SK-N-SH (cell line): Measurements from ENCODE around the gene ATP1A1. TPM values are rescaled to one million over a fixed set of nuclear protein-coding genes. Genes with fewer than 3 reads are reported as not detected.

Experiments used
- CTCF ChIA-PET: fragments of 300-600, 350-600 bp; formaldehyde crosslinking; extraction: SDS; loops from one replicate; lab custom pipeline; 2021; lab: Yijun Ruan, JAX
- POLR2A ChIA-PET: fragments of 350-600 bp; sonication (Branson Sonifier 250); formaldehyde crosslinking; extraction: SDS; loops from one replicate; lab custom pipeline; 2020; ENCODE audit warnings: antibody characterized with exemption, inconsistent platforms; lab: Yijun Ruan, JAX
- DNase-seq: peaks from one replicate; pipeline ENCODE4 v3.0.0; 2012
- H2AFZ ChIP-seq: fragments of 200-600 bp; sonication (generic); 2 replicates; pipeline ENCODE4 v1.8.1; 2016; ENCODE audit warnings: antibody characterized with exemption, mild to moderate bottlenecking, low read depth
- H3F3A ChIP-seq: fragments of 200-600 bp; sonication (generic); replicated peaks from 2 replicates; pipeline ENCODE3; 2016; ENCODE audit warnings: antibody characterized with exemption, mild to moderate bottlenecking; ENCODE audit not compliant: insufficient read depth
- H3K27ac ChIP-seq, 2 experiments: fragments of 200-500 bp in 1 of 2; fragments of 200-600 bp in 1 of 2; sonication (Bioruptor generic) in 1 of 2; sonication (generic), shearing (Covaris generic) in 1 of 2; 2 replicates each; pipeline versions ENCODE4 v1.5.1 to v1.6.1; 2014 to 2016; ENCODE audit warnings: low read depth in 2 of 2, inconsistent platforms in 1 of 2, low read length in 1 of 2, mild to moderate bottlenecking in 1 of 2, mixed read lengths in 1 of 2
- H3K27me3 ChIP-seq: fragments of 200-600 bp; sonication (generic), shearing (Covaris generic); 2 replicates; pipeline ENCODE4 v1.6.1; 2016; ENCODE audit warnings: mixed run types; ENCODE audit not compliant: insufficient read depth
- H3K36me3 ChIP-seq, 2 experiments: fragments of 200-500 bp in 1 of 2; fragments of 200-600 bp in 1 of 2; sonication (Bioruptor generic) in 1 of 2; sonication (generic) in 1 of 2; replicated peaks in 1 of 2; 2 replicates each; pipeline versions ENCODE3 to v1.5.1; 2014 to 2016; ENCODE audit warnings: low read length in 1 of 2, mild to moderate bottlenecking in 1 of 2; ENCODE audit not compliant: insufficient read depth in 2 of 2, control insufficient read depth in 1 of 2
- H3K4me1 ChIP-seq, 2 experiments: fragments of 200-500 bp in 1 of 2; fragments of 200-600 bp in 1 of 2; sonication (Bioruptor generic) in 1 of 2; sonication (generic), shearing (Covaris generic) in 1 of 2; 2 replicates each; pipeline versions ENCODE4 v1.5.1 to v1.6.1; 2014 to 2016; ENCODE audit warnings: low read depth in 1 of 2, low read length in 1 of 2, mixed run types in 1 of 2; ENCODE audit not compliant: insufficient read depth in 2 of 2, control insufficient read depth in 1 of 2
- H3K4me2 ChIP-seq: fragments of 200-600 bp; sonication (generic), shearing (Covaris generic); 2 replicates; pipeline ENCODE4 v1.6.1; 2017; ENCODE audit warnings: mixed run types
- H3K4me3 ChIP-seq, 2 experiments: fragments of 200-500 bp in 1 of 2; fragments of 200-600 bp in 1 of 2; sonication (Bioruptor generic) in 1 of 2; sonication (generic), shearing (Covaris generic) in 1 of 2; 2 replicates each; pipeline versions ENCODE4 v1.5.1 to v1.8.1; 2014 to 2016; ENCODE audit warnings: low read depth in 2 of 2, inconsistent platforms in 1 of 2, low read length in 1 of 2, mild to moderate bottlenecking in 1 of 2, mixed read lengths in 1 of 2, moderate library complexity in 1 of 2
- H3K79me2 ChIP-seq: fragments of 200-600 bp; sonication (generic); 2 replicates; pipeline ENCODE4 v1.8.1; 2017; ENCODE audit warnings: mild to moderate bottlenecking; ENCODE audit not compliant: insufficient read depth
- H3K9ac ChIP-seq: fragments of 200-600 bp; sonication (generic); 2 replicates; pipeline ENCODE4 v1.6.1; 2017; ENCODE audit warnings: mixed run types
- H3K9me2 ChIP-seq: fragments of 200-600 bp; sonication (generic); 2 replicates; pipeline ENCODE4 v1.6.1; 2017; ENCODE audit warnings: mixed run types
- H3K9me3 ChIP-seq: fragments of 200-600 bp; sonication (generic); 2 replicates; pipeline ENCODE4 v1.6.1; 2017; ENCODE audit warnings: mixed run types, mild to moderate bottlenecking, moderate library complexity
- H4K20me1 ChIP-seq: fragments of 200-600 bp; sonication (generic); 2 replicates; pipeline ENCODE4 v1.6.1; 2017; ENCODE audit warnings: mild to moderate bottlenecking, mixed run types; ENCODE audit not compliant: insufficient read depth
- CTCF ChIP-seq: fragments of 200-600 bp; sonication (generic); IDR thresholded peaks from 2 replicates; pipeline ENCODE4 v1.6.1; 2017; ENCODE audit warnings: antibody characterized with exemption, mild to moderate bottlenecking, moderate library complexity
- ELF1 ChIP-seq: IDR thresholded peaks from 2 replicates; pipeline ENCODE4 v1.4.0; 2012
- EZH2phosphoT487 ChIP-seq: fragments of 200-600 bp; sonication (generic); IDR thresholded peaks from 2 replicates; pipeline ENCODE4 v1.6.1; 2017; ENCODE audit warnings: low read depth, mixed run types, mild to moderate bottlenecking, antibody characterized with exemption, moderate library complexity, borderline replicate concordance
- FOXJ3 ChIP-seq: sonication (generic); formaldehyde crosslinking; IDR thresholded peaks from 2 replicates; pipeline ENCODE4 v1.5.1; 2020; ENCODE audit warnings: mild to moderate bottlenecking, missing genetic modification reagents
- FOXM1 ChIP-seq: IDR thresholded peaks from 2 replicates; pipeline ENCODE4 v1.4.0; 2012; ENCODE audit warnings: low read depth, mild to moderate bottlenecking
- GABPA ChIP-seq: IDR thresholded peaks from 2 replicates; pipeline ENCODE4 v1.4.0; 2012; ENCODE audit warnings: low read depth, mild to moderate bottlenecking
- JUND ChIP-seq: IDR thresholded peaks from 2 replicates; pipeline ENCODE4 v1.4.0; 2012
- MAX ChIP-seq: IDR thresholded peaks from 2 replicates; pipeline ENCODE4 v1.4.0; 2012; ENCODE audit warnings: low read depth
- MEF2A ChIP-seq: IDR thresholded peaks from 2 replicates; pipeline ENCODE4 v1.4.0; 2012; ENCODE audit warnings: low read depth, borderline replicate concordance
- NFIC ChIP-seq: IDR thresholded peaks from 2 replicates; pipeline ENCODE4 v1.4.0; 2012; ENCODE audit warnings: borderline replicate concordance
- NRF1 ChIP-seq: IDR thresholded peaks from 2 replicates; pipeline ENCODE4 v1.6.1; 2012; ENCODE audit warnings: low read depth, mild to moderate bottlenecking, low read length
- PBX3 ChIP-seq: IDR thresholded peaks from 2 replicates; pipeline ENCODE4; 2012
- RAD21 ChIP-seq: IDR thresholded peaks from 2 replicates; pipeline ENCODE4 v1.6.1; 2012; ENCODE audit warnings: mild to moderate bottlenecking, low read length
- RCOR1 ChIP-seq: fragments of 150-350 bp; IDR thresholded peaks from 2 replicates; pipeline ENCODE4 v1.6.1; 2017; ENCODE audit warnings: antibody characterized with exemption, low read length
- REST ChIP-seq: IDR thresholded peaks from 2 replicates; pipeline ENCODE4 v1.6.1; 2012; ENCODE audit warnings: mild to moderate bottlenecking, low read depth, low read length, moderate library complexity
- RFX5 ChIP-seq: IDR thresholded peaks from 2 replicates; pipeline ENCODE4 v1.6.1; 2012; ENCODE audit warnings: mild to moderate bottlenecking, improper control_type of control experiment, low read length
- RXRA ChIP-seq: IDR thresholded peaks from 2 replicates; pipeline ENCODE4 v1.4.0; 2012; ENCODE audit warnings: low read depth, mild to moderate bottlenecking, borderline replicate concordance
- SMC3 ChIP-seq: IDR thresholded peaks from 2 replicates; pipeline ENCODE4 v1.6.1; 2012; ENCODE audit warnings: low read depth, low read length, improper control_type of control experiment
- TAF1 ChIP-seq: IDR thresholded peaks from 2 replicates; pipeline ENCODE4 v1.6.1; 2012; ENCODE audit warnings: low read depth, mild to moderate bottlenecking, low read length, moderate library complexity, borderline replicate concordance
- USF2 ChIP-seq: fragments of 150-350 bp; IDR thresholded peaks from 2 replicates; pipeline ENCODE4 v1.6.1; 2017; ENCODE audit warnings: antibody characterized with exemption, low read length, low read depth, borderline replicate concordance
- ZBTB33 ChIP-seq: IDR thresholded peaks from 2 replicates; pipeline ENCODE4 v1.4.0; 2012; ENCODE audit warnings: low read depth, borderline replicate concordance
- WGBS: methylation state at CpG from one replicate; pipeline ENCODE4 v1.1.6; 2017; ENCODE audit warnings: low lambda C conversion rate; 5-methylcytosine and 5-hydroxymethylcytosine counted together
- polyA plus RNA-seq, 3 experiments: library from polyadenylated mRNA; depleted of rRNA; stranded (reverse); fragments of >200 nt; gene quantifications; 2 replicates each; pipeline ENCODE4 v1.2.3, GENCODE V29; 2012

Gene ATP1A1
- polyA plus RNA-seq, 1 of the 3 experiments (the other 2 are of a cell fraction), result 233 TPM

GRCh38 chr1:116338400-116338799, 34.6 kb upstream of the ATP1A1 start (continued):
- no peak for TF ChIP-seq REST
- no peak for TF ChIP-seq TAF1
- no peak for TF ChIP-seq GABPA
- no peak for TF ChIP-seq JUND
- TF ChIP-seq NRF1, result no peak
- TF ChIP-seq RFX5, result no peak
- TF ChIP-seq MAX, result no peak
- TF ChIP-seq RCOR1, result no peak
- no peak for TF ChIP-seq PBX3
- no peak for TF ChIP-seq NFIC

GRCh38 chr1:116340506-116341231, 32.4 kb upstream of the ATP1A1 start:
- Histone ChIP-seq H4K20me1 (no peaks in the 10 kb centered on the region), H3K4me3 (no peak overlapping the region), H3K36me3 (no peaks in the 10 kb centered on the region), H3K4me2 (no peak overlapping the region), H3K27me3 (no peaks in the 10 kb centered on the region), H3K9me3 (no peaks in the 10 kb centered on the region), H3K4me1 (peaks cover 0 to 7% of the 10 kb centered on the region in 2 experiments; a peak in 1 of 4 replicates), H3K9ac (no peak overlapping the region), H3K79me2 (no peaks in the 10 kb centered on the region), H3K27ac (no peak overlapping the region), H2AFZ (no peak overlapping the region), H3K9me2 (no peaks in the 10 kb centered on the region), H3F3A (no peaks in the 10 kb centered on the region)
- no peak for DNase-seq
- ChIA-PET POLR2A (no interaction called here), CTCF (interaction anchor here (0.8 to 1.3 kb wide), 2 partner anchors 12 to 145 kb away, joined by 3 read pairs; no protein-coding TSS in a partner anchor)
- 32% methylated on average over 2 of the region's 2 CpGs for WGBS
- no peak for TF ChIP-seq PBX3
- TF ChIP-seq FOXJ3 (CRISPR knock-in tag), result no peak
- TF ChIP-seq FOXM1, result no peak
- TF ChIP-seq USF2, result no peak
- TF ChIP-seq ZBTB33, result no peak
- no peak for TF ChIP-seq SMC3
- TF ChIP-seq CTCF, result no peak
- no peak for TF ChIP-seq RXRA
- no peak for TF ChIP-seq MEF2A
- no peak for TF ChIP-seq ELF1
- TF ChIP-seq RAD21, result no peak
- no peak for TF ChIP-seq EZH2phosphoT487
